CD14-positive monocyte (primary cell): ENCODE data around the gene GSTA2. TPM values are rescaled to one million over a fixed set of nuclear protein-coding genes. Genes with fewer than 3 reads are reported as not detected.

Experiments used
- DNase-seq, 3 donors: peaks; one replicate each; pipeline ENCODE4 v3.0.0-alpha.2; 2011 to 2022
- H2AFZ ChIP-seq: 2 replicates; pipeline ENCODE4 v1.6.0; 2012; ENCODE audit warnings: mild to moderate bottlenecking, low read depth, low read length, inconsistent platforms; ENCODE audit not compliant: insufficient read depth, poor library complexity, severe bottlenecking
- H3K27ac ChIP-seq, 2 donors: 1 replicate in 1 of 2; 2 replicates in 1 of 2; pipeline ENCODE4 v1.5.1; 2012 to 2013; ENCODE audit warnings: low read length in 2 of 2, control low read depth in 1 of 2, inconsistent platforms in 1 of 2, low read depth in 1 of 2, mild to moderate bottlenecking in 1 of 2
- H3K27me3 ChIP-seq, 2 donors: one replicate each; pipeline versions ENCODE4 v1.6.0 to v1.6.1; 2011 to 2013; ENCODE audit warnings: low read length in 2 of 2; ENCODE audit not compliant: control insufficient read depth in 2 of 2, insufficient read depth in 2 of 2
- H3K36me3 ChIP-seq, 2 donors: replicated peaks in 1 of 2; 1 replicate in 1 of 2; 2 replicates in 1 of 2; pipeline versions ENCODE4 v1.5.1 to v1.6.1; 2012 to 2013; ENCODE audit warnings: low read length in 2 of 2, control low read depth in 1 of 2, inconsistent platforms in 1 of 2, mild to moderate bottlenecking in 1 of 2; ENCODE audit not compliant: insufficient read depth in 2 of 2, control insufficient read depth in 1 of 2
- H3K4me1 ChIP-seq, 2 donors: 1 replicate in 1 of 2; 2 replicates in 1 of 2; pipeline versions ENCODE4 v1.5.1 to v1.6.1; 2012 to 2013; ENCODE audit warnings: low read length in 2 of 2, control low read depth in 1 of 2, inconsistent platforms in 1 of 2, mild to moderate bottlenecking in 1 of 2, moderate library complexity in 1 of 2; ENCODE audit not compliant: insufficient read depth in 2 of 2, control insufficient read depth in 1 of 2
- H3K4me2 ChIP-seq: replicated peaks from 2 replicates; pipeline ENCODE3; 2012; ENCODE audit warnings: low read length, moderate library complexity, mild to moderate bottlenecking; ENCODE audit not compliant: poor library complexity, severe bottlenecking; ENCODE audit errors: extremely low read depth
- H3K4me3 ChIP-seq, 3 experiments: fragments of 200-600 bp in 1 of 3; sonication (generic) in 1 of 3; replicated peaks in 1 of 3; 1 replicate in 2 of 3; 2 replicates in 1 of 3; pipeline ENCODE4 v1.5.1; 2011 to 2013; ENCODE audit warnings: low read length in 3 of 3, mild to moderate bottlenecking in 3 of 3, control low read depth in 2 of 3, low read depth in 2 of 3, inconsistent platforms in 1 of 3, moderate library complexity in 1 of 3
- H3K79me2 ChIP-seq: 2 replicates; pipeline ENCODE4 v1.6.0; 2012; ENCODE audit warnings: mild to moderate bottlenecking, control low read depth, inconsistent platforms, low read length, moderate library complexity; ENCODE audit not compliant: insufficient read depth
- H3K9ac ChIP-seq: 2 replicates; pipeline ENCODE4 v1.6.0; 2017; ENCODE audit warnings: low read length, mild to moderate bottlenecking; ENCODE audit not compliant: insufficient read depth, poor library complexity, severe bottlenecking
- H3K9me3 ChIP-seq, 2 donors: replicated peaks in 1 of 2; 1 replicate in 1 of 2; 2 replicates in 1 of 2; pipeline versions ENCODE4 v1.5.1 to v1.6.1; 2012 to 2013; ENCODE audit warnings: low read length in 2 of 2, control low read depth in 1 of 2; ENCODE audit not compliant: control insufficient read depth in 1 of 2, insufficient read depth in 1 of 2
- H4K20me1 ChIP-seq: 2 replicates; pipeline ENCODE4 v1.6.0; 2012; ENCODE audit warnings: mild to moderate bottlenecking, low read length, control low read depth, moderate library complexity; ENCODE audit not compliant: insufficient read depth
- H3K27ac Mint-ChIP-seq, 7 donors: one replicate each; pipeline ENCODE4 v1.8.0; 2020; ENCODE audit warnings: mild to moderate bottlenecking in 7 of 7, mixed read lengths in 7 of 7, moderate library complexity in 6 of 7, inconsistent platforms in 2 of 7
- H3K27me3 Mint-ChIP-seq, 3 donors: one replicate each; pipeline ENCODE4 v1.8.0; 2021 to 2022; ENCODE audit warnings: low read depth in 3 of 3, mild to moderate bottlenecking in 3 of 3, mixed read lengths in 3 of 3, moderate library complexity in 3 of 3, inconsistent platforms in 1 of 3
- H3K36me3 Mint-ChIP-seq, 2 donors: one replicate each; pipeline ENCODE4 v1.8.0; 2020; ENCODE audit warnings: mixed read lengths in 2 of 2, inconsistent platforms in 1 of 2, mild to moderate bottlenecking in 1 of 2
- H3K4me1 Mint-ChIP-seq: one replicate; pipeline ENCODE4 v1.8.0; 2020; ENCODE audit warnings: mild to moderate bottlenecking, mixed read lengths
- H3K4me3 Mint-ChIP-seq, 2 donors: one replicate each; pipeline ENCODE4 v1.8.0; 2020; ENCODE audit warnings: mild to moderate bottlenecking in 2 of 2, mixed read lengths in 2 of 2, moderate library complexity in 1 of 2
- H3K9me3 Mint-ChIP-seq, 7 donors: one replicate each; pipeline ENCODE4 v1.8.0; 2020 to 2022; ENCODE audit warnings: mixed read lengths in 7 of 7, mild to moderate bottlenecking in 6 of 7, moderate library complexity in 6 of 7, inconsistent platforms in 2 of 7
- WGBS: methylation state at CpG from one replicate; pipeline ENCODE4 v1.1.5; 2013; ENCODE audit warnings: missing lambda C conversion rate; ENCODE audit not compliant: insufficient coverage; 5-methylcytosine and 5-hydroxymethylcytosine counted together
- intact Hi-C, 2 donors: fragments of 100-400 bp; cut with micrococcal nuclease; formaldehyde crosslinking; loops; one replicate each; pipeline versions ENCODE4 v1.15.0 to v1.15.1; 2023
- polyA plus RNA-seq, 3 donors: library from polyadenylated mRNA; depleted of rRNA in 1 of 3; unstranded in 2 of 3; stranded (reverse) in 1 of 3; fragments of 300-500 nt in 2 of 3; fragments of >200 nt in 1 of 3; fragmentation: Illumina TruSeq in 2 of 3; gene quantifications; 1 replicate in 2 of 3; 2 replicates in 1 of 3; pipeline ENCODE4 v1.2.3, GENCODE V29; 2012 to 2021
- TF ChIP-seq, protein P1 (sequence below): fragments of 200-600 bp; IDR thresholded peaks from one replicate; pipeline ENCODE4 v1.8.0; 2022; ENCODE audit warnings: antibody characterized with exemption, mild to moderate bottlenecking

GSTA2 gene
- polyA plus RNA-seq, 3 donors, result not detected

DNA sequence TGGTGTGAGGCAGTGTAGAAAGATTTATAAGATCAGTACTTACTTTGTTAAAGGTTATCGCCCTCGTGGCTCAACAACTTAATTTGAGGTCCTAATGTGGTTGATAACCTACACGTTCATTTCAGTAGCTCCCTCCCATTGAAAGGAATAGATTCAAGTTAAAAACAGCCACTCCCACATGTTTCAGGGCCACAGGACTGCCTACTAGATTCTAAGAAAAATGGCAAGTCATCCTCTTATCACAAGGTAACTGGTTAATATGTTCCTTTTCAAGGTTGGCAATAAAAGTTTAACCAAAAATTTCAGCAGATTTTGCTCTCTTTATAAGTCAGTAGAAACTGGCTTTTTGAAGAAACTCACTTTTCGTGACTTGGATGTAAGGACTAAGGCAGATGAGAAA is 17.1 kb downstream of the GSTA2 start:
- H4K20me1 ChIP-seq, result no peaks in the 10 kb centered on the region
- no peak for DNase-seq
- H3K4me2 ChIP-seq, result no peak overlapping the region
- no peaks in the 10 kb centered on the region for H3K36me3 ChIP-seq
- TF ChIP-seq, protein P1, sequence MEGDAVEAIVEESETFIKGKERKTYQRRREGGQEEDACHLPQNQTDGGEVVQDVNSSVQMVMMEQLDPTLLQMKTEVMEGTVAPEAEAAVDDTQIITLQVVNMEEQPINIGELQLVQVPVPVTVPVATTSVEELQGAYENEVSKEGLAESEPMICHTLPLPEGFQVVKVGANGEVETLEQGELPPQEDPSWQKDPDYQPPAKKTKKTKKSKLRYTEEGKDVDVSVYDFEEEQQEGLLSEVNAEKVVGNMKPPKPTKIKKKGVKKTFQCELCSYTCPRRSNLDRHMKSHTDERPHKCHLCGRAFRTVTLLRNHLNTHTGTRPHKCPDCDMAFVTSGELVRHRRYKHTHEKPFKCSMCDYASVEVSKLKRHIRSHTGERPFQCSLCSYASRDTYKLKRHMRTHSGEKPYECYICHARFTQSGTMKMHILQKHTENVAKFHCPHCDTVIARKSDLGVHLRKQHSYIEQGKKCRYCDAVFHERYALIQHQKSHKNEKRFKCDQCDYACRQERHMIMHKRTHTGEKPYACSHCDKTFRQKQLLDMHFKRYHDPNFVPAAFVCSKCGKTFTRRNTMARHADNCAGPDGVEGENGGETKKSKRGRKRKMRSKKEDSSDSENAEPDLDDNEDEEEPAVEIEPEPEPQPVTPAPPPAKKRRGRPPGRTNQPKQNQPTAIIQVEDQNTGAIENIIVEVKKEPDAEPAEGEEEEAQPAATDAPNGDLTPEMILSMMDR, result no peak
- H2AFZ ChIP-seq, result no peak overlapping the region
- WGBS, result no CpG with 5 or more reads among the region's 4 CpGs
- H3K4me3 Mint-ChIP-seq, result no peak overlapping the region
- peaks cover 3 to 13% (median 8%) of the 10 kb centered on the region in 7 donors for H3K9me3 Mint-ChIP-seq
- peaks cover 2 to 8% (median 4%) of the 10 kb centered on the region in 3 donors for H3K27me3 Mint-ChIP-seq
- H3K27ac ChIP-seq, result no peak overlapping the region
- no peaks in the 10 kb centered on the region for H3K27me3 ChIP-seq
- no peak overlapping the region for H3K27ac Mint-ChIP-seq
- H3K4me1 ChIP-seq, result no peaks in the 10 kb centered on the region
- H3K9ac ChIP-seq, result no peak overlapping the region
- peaks cover 0 to 6% of the 10 kb centered on the region in 2 donors for H3K9me3 ChIP-seq
- no peaks in the 10 kb centered on the region for H3K4me1 Mint-ChIP-seq
- H3K79me2 ChIP-seq, result no peaks in the 10 kb centered on the region
- intact Hi-C loops, result no loop called here
- H3K4me3 ChIP-seq, result no peak overlapping the region
- H3K36me3 Mint-ChIP-seq, result no peaks in the 10 kb centered on the region

DNA sequence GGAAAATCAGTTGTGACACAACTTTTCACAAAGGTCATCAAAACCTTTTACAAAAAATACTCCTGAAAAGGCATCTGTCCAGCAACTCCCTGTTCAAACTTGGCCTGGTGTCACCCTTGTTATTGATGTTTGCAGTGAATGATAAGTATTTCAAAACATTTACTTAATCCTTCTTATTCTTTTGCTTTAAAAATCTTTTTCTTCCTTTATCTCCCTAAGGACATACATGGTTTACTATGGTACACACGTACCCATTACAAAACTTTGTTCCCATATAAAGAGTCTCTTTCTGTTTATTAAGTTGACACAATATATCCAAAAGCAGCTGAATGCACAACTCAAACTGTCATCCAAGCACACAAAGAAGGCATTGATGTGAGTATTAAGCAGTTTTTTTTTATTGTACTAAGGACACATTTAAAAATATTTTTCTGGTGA is 17.5 kb downstream of the GSTA2 start:
- intact Hi-C loops, result no loop called here
- Mint-ChIP-seq H3K4me1 (no peaks in the 10 kb centered on the region), H3K27ac (no peak overlapping the region), H3K36me3 (no peaks in the 10 kb centered on the region), H3K9me3 (peaks cover 0 to 12% (median 7%) of the 10 kb centered on the region in 7 donors), H3K27me3 (peaks cover 2 to 8% (median 4%) of the 10 kb centered on the region in 3 donors), H3K4me3 (no peak overlapping the region)
- no peaks in the 10 kb centered on the region for H3K4me1 ChIP-seq
- WGBS, result no CpG with 5 or more reads among the region's 1 CpG
- TF ChIP-seq, protein P1, result no peak
- no peak overlapping the region for H3K4me3 ChIP-seq
- no peaks in the 10 kb centered on the region for H3K36me3 ChIP-seq
- H3K79me2 ChIP-seq, result no peaks in the 10 kb centered on the region
- H2AFZ ChIP-seq, result no peak overlapping the region
- no peaks in the 10 kb centered on the region for H4K20me1 ChIP-seq
- H3K9ac ChIP-seq, result no peak overlapping the region
- no peaks in the 10 kb centered on the region for H3K27me3 ChIP-seq
- no peak overlapping the region for H3K27ac ChIP-seq
- no peak for DNase-seq
- peaks cover 0 to 3% of the 10 kb centered on the region in 2 donors for H3K9me3 ChIP-seq
- H3K4me2 ChIP-seq, result no peak overlapping the region
